Skeletal muscle tissue (tissue), 4 donors: ENCODE measurements around the gene EDEM2. TPM values are rescaled to one million over a fixed set of nuclear protein-coding genes. Genes with fewer than 3 reads are reported as not detected.
"Not testable (repeated sequence)": the region's sequence is repeated elsewhere in the genome, so short reads cannot be mapped to it uniquely, and the experiment has no call there.

Source experiments
- H3K27ac ChIP-seq: one replicate; pipeline ENCODE4 v1.7.0; 2013; ENCODE audit warnings: mild to moderate bottlenecking, low read depth, low read length, inconsistent platforms
- H3K27me3 ChIP-seq, 3 donors: one replicate each; pipeline ENCODE4 v1.7.0; 2013; ENCODE audit warnings: low read length in 3 of 3; ENCODE audit not compliant: control insufficient read depth in 3 of 3, insufficient read depth in 3 of 3
- H3K36me3 ChIP-seq, 3 donors: one replicate each; pipeline ENCODE4 v1.7.0; 2013; ENCODE audit warnings: low read length in 3 of 3; ENCODE audit not compliant: control insufficient read depth in 3 of 3, insufficient read depth in 3 of 3
- H3K4me1 ChIP-seq, 3 donors: one replicate each; pipeline ENCODE4 v1.7.0; 2013; ENCODE audit warnings: low read length in 3 of 3, mild to moderate bottlenecking in 3 of 3; ENCODE audit not compliant: control insufficient read depth in 3 of 3, insufficient read depth in 3 of 3
- H3K4me3 ChIP-seq, 3 donors: one replicate each; pipeline ENCODE4 v1.7.0; 2013; ENCODE audit warnings: low read length in 3 of 3
- H3K9ac ChIP-seq, 3 donors: one replicate each; pipeline ENCODE4 v1.7.0; 2013; ENCODE audit warnings: low read length in 3 of 3, mild to moderate bottlenecking in 3 of 3, moderate library complexity in 2 of 3, low read depth in 1 of 3
- H3K9me3 ChIP-seq, 3 donors: one replicate each; pipeline ENCODE4 v1.7.0; 2013; ENCODE audit warnings: low read length in 3 of 3; ENCODE audit not compliant: control insufficient read depth in 3 of 3
- total RNA-seq: library from RNA; depleted of rRNA; stranded (reverse); fragments of >200 nt; gene quantifications from one replicate; pipeline ENCODE4 v1.2.3, GENCODE V29; 2014
- donor health status: Osteomylitis.

The EDEM2 gene
- total RNA-seq, 1 donor from 2014 or later = 7.8 TPM

DNA sequence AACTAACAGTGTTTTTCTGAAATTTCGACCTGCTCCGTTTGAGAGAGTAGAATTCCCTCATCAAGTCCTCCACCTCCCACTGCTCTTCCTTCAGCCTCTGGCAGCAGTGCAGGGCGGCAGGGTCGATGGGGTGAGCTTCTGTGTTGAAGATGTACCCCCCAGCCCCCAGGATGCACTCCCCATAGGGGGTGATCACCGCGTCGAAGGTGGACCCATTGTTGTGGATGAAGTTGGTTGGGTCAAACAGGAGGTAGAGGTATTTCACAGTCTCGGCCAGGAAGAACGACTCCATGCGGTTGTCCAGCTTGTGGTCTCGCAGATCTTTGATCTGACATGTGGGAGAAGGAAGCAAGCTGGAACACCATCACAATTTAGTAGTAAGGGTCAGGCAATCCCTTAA lies 31.5 kb downstream of the EDEM2 start:
- no peak overlapping the region for H3K27ac ChIP-seq
- peaks cover 10 to 29% (median 13%) of the 10 kb centered on the region in 3 donors for H3K36me3 ChIP-seq
- H3K27me3 ChIP-seq = no peaks in the 10 kb centered on the region
- H3K4me3 ChIP-seq = no peak overlapping the region
- no peaks in the 10 kb centered on the region for H3K9me3 ChIP-seq
- H3K4me1 ChIP-seq = peaks cover 0 to 2% (median 0%) of the 10 kb centered on the region in 3 donors
- no peak overlapping the region for H3K9ac ChIP-seq

DNA sequence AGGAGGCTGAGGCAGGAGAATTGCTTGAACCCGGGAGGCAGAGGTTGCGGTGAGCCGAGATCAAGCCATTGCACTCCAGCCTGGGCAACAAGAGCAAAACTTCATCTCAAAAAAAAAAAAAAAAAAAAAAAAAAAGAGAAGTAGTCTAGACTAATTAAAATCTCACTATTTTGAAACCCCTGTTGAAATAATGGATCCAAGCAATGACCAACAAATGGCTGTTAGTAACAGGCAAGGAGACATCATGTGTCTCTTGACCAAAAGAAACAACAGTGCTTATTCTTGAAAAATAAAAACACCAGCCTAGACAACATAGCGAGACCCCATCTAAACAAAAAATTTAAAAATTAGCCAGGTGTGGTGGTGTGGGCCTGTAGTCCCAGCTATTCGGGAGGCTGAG lies 34.9 kb downstream of the EDEM2 start:
- not testable (repeated sequence) for H3K4me3 ChIP-seq, H3K9ac ChIP-seq, H3K27ac ChIP-seq, H3K9me3 ChIP-seq, H3K4me1 ChIP-seq, H3K27me3 ChIP-seq
- peaks cover 0 to 14% (median 6%) of the 10 kb centered on the region in 3 donors for H3K36me3 ChIP-seq

DNA sequence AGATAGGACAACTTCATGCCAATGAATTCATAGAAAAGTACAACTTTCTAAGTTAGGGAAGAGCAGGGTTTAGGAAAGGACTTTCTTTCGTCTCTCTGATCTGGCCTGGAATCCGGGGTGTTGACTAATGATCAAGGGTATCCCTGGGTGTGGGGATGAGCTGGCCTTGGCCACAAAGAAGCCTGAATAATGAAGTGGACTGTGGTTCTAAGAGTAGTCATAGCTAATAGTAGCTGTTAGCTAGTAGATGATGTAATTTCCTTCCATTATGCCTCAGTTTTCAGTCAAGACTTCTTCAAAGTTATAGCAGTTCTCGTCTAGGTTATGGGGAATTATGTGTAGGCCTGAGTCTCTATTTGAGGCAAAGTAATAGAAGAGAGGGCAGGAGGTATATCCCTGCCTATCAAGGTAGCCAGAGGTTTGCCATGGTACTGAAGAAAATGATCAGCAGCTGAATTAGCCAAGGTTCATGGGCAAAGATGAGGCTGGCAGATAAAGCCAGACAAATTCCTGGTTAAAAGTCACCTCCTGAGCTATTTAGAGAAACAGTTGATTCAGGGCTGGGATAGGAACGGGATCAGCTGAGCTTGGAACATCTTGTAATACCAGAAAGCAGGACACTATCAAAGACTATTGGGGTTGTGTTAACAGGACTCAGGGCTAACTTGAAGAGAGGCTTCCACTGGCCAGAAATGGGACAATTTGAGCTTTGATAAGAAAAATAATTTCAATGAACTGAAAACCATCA lies 35.8 kb downstream of the EDEM2 start:
- no peak overlapping the region for H3K27ac ChIP-seq
- no peak overlapping the region for H3K9ac ChIP-seq
- H3K4me1 ChIP-seq = peaks cover 0 to 2% (median 0%) of the 10 kb centered on the region in 3 donors
- peaks cover 0 to 11% (median 6%) of the 10 kb centered on the region in 3 donors for H3K36me3 ChIP-seq
- H3K9me3 ChIP-seq = no peaks in the 10 kb centered on the region
- H3K27me3 ChIP-seq = no peaks in the 10 kb centered on the region
- no peak overlapping the region for H3K4me3 ChIP-seq

DNA sequence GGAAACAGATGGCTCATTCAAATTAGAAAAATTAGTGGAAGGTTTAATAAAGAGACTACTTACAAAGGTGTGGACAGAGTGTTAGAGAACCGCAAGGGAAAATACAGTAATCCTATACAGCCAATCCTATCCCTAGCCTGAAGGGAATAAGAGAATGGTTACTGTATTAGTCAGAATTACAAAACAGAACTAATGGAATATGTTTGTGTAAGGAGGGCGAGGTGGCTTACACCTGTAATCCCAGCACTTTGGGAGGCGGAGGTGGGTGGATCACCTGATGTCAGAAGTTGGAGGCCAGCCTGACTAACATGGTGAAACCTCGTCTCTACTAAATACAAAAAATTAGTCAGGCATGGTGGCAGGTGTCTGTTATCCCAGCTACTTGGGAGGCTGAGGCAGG lies 38.2 kb downstream of the EDEM2 start:
- Histone ChIP-seq H3K27ac (no peak overlapping the region), H3K36me3 (no peaks in the 10 kb centered on the region), H3K4me3 (no peak overlapping the region), H3K9me3 (no peaks in the 10 kb centered on the region), H3K4me1 (peaks cover 0 to 2% (median 0%) of the 10 kb centered on the region in 3 donors), H3K9ac (no peak overlapping the region), H3K27me3 (no peaks in the 10 kb centered on the region)

DNA sequence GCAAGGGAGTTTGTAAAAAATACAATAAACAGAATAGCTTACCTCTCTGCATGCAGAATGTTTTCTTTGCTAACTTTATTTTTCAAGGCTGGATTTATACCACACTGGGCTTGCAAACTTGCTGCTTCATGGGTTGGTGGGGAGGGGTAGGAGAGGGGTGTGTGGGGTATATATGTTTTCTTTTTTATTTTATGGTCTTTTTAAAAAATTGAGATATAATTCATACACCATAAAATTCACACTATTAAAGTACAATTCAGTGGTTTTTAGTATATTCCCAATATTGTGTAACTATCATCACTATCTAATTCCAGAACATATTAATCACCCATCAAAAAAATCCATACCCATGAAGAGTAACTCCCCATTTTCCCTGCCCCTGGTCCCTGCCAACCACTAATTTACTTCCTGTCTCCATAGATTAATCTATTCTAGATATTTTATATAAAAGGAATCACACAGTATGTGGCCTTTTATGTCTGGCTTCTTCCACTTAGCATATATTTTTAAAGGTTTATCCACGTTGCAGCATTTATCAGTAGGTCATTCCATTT lies 40.2 kb downstream of the EDEM2 start:
- no peaks in the 10 kb centered on the region for H3K9me3 ChIP-seq
- no peaks in the 10 kb centered on the region for H3K27me3 ChIP-seq
- H3K36me3 ChIP-seq = no peaks in the 10 kb centered on the region
- no peak overlapping the region for H3K4me3 ChIP-seq
- H3K4me1 ChIP-seq = peaks cover 0 to 2% (median 0%) of the 10 kb centered on the region in 3 donors
- no peak overlapping the region for H3K27ac ChIP-seq
- H3K9ac ChIP-seq = no peak overlapping the region

DNA sequence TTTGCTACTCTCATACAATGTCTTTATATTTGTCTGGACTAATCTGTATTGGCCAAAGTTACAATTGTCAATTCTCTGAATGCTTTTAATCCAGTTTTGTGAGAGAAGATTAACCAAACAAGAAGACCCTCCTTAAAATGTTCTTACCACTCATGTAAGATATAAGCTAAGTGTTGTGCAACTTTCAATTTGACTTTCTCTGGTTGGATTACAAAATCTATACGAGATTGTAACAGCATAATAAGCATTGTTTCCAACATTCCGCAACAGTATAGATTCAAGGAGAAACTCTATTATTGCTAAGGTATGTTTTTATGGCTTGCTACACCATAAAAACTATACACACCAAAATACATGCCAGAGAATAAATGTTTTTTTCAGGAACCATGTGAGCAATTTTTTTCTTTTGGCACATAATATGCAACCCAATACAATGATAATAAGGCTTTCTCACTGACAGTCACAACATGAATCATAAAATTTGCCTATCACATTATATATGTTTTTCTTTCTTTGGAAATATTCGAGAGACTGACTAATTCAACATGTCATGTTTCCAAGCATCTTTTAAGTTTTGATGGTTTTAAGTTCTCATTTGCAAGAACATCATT lies 42.3 kb downstream of the EDEM2 start:
- no peaks in the 10 kb centered on the region for H3K36me3 ChIP-seq
- no peaks in the 10 kb centered on the region for H3K9me3 ChIP-seq
- H3K9ac ChIP-seq = no peak overlapping the region
- no peak overlapping the region for H3K4me3 ChIP-seq
- H3K4me1 ChIP-seq = no peaks in the 10 kb centered on the region
- no peak overlapping the region for H3K27ac ChIP-seq
- no peaks in the 10 kb centered on the region for H3K27me3 ChIP-seq

DNA sequence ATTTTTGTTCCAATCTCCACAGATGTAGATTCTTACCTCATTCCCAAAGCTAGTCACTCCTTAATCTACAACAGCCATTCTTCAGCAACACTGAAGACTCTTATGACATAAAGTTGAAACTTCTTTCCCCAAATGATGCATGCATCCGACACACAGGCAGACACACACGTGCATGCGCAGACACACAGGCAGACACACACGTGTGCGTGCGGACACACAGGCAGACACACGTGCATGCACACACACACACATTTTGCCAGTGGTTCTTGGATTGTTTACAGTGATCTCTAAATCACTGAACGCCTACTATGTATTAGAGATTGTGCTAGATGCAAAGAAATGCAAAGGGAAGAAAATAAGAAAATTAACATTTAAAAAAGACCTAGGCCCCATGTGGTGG lies 45.5 kb downstream of the EDEM2 start:
- Histone ChIP-seq H3K27me3 (no peaks in the 10 kb centered on the region), H3K9me3 (no peaks in the 10 kb centered on the region), H3K4me1 (peaks cover 0 to 3% (median 3%) of the 10 kb centered on the region in 3 donors), H3K36me3 (no peaks in the 10 kb centered on the region), H3K9ac (no peak overlapping the region), H3K27ac (no peak overlapping the region), H3K4me3 (no peak overlapping the region)

DNA sequence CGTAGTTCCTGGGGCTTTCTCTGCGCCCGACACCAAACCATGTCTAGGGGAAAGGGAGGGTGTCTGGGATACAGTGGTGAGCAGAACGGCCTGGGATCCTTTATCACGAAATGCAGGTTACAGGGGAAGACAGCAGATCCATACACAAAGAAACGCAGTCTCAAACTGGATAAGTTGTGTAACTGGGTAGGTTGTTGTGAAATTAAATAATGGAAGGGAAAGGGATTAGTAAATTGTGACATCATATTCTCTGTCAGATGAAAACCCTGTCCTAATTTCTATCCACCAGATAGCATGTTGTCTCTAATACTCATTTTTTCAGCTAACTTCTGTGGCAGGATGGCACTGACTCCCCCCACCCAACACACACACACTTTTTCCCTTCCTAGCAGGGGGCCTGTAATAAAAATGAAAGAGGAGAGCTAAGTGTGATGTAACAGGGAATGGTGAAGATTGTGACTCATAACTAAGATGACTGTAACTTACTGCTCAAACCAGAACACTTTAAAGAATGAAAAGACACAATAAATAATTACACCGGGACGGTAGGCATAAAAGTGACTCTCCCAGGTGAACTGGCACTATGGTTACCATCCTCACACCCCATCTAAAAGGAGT lies 53.8 kb downstream of the EDEM2 start:
- Histone ChIP-seq H3K36me3 (peaks cover 0 to 3% (median 0%) of the 10 kb centered on the region in 3 donors), H3K4me1 (peaks cover 17 to 29% (median 24%) of the 10 kb centered on the region in 3 donors), H3K27me3 (no peaks in the 10 kb centered on the region), H3K9me3 (no peaks in the 10 kb centered on the region), H3K27ac (peak overlapping the region; percentile 80), H3K4me3 (peak overlapping the region; percentile 79 to 95 (median 91)), H3K9ac (peak overlapping the region; percentile 66 to 94 (median 90))

DNA sequence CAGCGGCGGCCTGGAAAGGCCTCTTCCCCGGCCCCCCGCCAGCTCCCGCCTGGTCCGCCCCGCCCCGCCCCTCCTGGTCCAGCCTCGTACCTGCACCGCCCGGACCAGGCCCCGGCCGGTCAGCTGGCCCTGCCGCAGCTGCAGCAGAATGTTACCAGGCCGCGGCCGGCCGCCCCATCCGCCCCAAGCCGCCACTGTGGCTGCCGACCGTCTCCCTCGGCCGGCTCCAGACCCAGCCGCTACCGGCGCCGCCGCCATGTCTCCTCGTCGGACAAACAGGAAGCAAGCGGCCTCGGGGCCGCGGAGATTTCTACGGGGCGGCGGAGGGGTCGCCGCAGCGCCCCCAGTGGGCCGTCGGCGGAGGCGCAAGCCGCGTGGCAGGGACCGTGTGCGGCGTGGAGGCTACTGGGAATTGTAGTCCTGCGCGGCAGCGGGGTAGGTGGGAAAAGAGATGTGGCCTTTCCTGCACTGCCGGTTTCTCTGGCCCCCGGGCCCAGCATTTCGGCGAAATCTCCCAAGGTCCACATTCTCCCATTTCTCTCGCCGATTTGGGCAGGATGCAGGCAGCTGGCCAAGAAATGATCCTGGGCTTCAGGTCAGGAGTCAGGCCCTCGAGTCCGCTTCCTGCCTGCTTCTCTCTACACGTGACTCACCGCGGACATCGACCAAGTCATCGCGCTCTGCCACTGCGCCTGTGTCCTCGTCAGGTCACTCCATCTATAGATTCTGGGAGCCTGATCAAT lies 54.4 kb downstream of the EDEM2 start, which contains the start of gene TRPC4AP:
TSS of gene TRPC4AP (minus strand) at position 284 of the 743 bp plus-strand sequence. CDS start at position 258, 26 bp downstream.
- Histone ChIP-seq H3K4me1 (peaks cover 24 to 36% (median 31%) of the 10 kb centered on the region in 3 donors), H3K4me3 (peak within 1 kb of the TSS; percentile 91 to 95 (median 94)), H3K9ac (peak within 1 kb of the TSS; percentile 90 to 98 (median 94)), H3K27me3 (no peaks in the 10 kb centered on the region), H3K9me3 (no peaks in the 10 kb centered on the region), H3K27ac (peak within 1 kb of the TSS; percentile 80), H3K36me3 (peaks cover 0 to 3% (median 0%) of the 10 kb centered on the region in 3 donors)
